Measurements from ENCODE around the gene GRIN3B.

DNA sequence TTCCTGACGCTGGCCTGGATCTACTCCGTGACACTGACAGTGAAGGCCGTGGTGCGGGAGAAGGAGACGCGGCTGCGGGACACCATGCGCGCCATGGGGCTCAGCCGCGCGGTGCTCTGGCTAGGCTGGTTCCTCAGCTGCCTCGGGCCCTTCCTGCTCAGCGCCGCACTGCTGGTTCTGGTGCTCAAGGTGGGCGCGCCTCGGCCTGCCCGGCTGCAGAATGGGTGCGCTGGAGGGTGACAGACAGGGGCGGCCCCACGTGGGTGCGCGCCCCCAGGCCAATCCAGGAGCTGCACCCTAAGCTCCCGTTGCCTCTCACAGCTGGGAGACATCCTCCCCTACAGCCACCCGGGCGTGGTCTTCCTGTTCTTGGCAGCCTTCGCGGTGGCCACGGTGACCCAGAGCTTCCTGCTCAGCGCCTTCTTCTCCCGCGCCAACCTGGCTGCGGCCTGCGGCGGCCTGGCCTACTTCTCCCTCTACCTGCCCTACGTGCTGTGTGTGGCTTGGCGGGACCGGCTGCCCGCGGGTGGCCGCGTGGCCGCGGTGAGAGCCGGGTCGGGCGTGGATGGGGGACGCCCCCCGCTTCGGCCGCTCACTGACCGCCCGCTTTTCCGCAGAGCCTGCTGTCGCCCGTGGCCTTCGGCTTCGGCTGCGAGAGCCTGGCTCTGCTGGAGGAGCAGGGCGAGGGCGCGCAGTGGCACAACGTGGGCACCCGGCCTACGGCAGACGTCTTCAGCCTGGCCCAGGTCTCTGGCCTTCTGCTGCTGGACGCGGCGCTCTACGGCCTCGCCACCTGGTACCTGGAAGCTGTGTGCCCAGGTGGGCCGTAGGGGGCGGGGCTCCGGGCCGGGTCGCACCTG lies 46.8 kb downstream of the GRIN3B start:
- TF ChIP-seq, protein P1, sequence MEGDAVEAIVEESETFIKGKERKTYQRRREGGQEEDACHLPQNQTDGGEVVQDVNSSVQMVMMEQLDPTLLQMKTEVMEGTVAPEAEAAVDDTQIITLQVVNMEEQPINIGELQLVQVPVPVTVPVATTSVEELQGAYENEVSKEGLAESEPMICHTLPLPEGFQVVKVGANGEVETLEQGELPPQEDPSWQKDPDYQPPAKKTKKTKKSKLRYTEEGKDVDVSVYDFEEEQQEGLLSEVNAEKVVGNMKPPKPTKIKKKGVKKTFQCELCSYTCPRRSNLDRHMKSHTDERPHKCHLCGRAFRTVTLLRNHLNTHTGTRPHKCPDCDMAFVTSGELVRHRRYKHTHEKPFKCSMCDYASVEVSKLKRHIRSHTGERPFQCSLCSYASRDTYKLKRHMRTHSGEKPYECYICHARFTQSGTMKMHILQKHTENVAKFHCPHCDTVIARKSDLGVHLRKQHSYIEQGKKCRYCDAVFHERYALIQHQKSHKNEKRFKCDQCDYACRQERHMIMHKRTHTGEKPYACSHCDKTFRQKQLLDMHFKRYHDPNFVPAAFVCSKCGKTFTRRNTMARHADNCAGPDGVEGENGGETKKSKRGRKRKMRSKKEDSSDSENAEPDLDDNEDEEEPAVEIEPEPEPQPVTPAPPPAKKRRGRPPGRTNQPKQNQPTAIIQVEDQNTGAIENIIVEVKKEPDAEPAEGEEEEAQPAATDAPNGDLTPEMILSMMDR (IDR thresholded peaks at IDR 0.05 in 4 of 5, conservative IDR thresholded peaks at IDR 0.05 in 1 of 5), result no peak
- no peak for TF ChIP-seq POLR2A (IDR thresholded peaks at IDR 0.05)
